ENCODE data around the gene SCFD2.
A peak's percentile ranks its signal among the peaks of the same experiment; 100 is the strongest.

Gene SCFD2

DNA sequence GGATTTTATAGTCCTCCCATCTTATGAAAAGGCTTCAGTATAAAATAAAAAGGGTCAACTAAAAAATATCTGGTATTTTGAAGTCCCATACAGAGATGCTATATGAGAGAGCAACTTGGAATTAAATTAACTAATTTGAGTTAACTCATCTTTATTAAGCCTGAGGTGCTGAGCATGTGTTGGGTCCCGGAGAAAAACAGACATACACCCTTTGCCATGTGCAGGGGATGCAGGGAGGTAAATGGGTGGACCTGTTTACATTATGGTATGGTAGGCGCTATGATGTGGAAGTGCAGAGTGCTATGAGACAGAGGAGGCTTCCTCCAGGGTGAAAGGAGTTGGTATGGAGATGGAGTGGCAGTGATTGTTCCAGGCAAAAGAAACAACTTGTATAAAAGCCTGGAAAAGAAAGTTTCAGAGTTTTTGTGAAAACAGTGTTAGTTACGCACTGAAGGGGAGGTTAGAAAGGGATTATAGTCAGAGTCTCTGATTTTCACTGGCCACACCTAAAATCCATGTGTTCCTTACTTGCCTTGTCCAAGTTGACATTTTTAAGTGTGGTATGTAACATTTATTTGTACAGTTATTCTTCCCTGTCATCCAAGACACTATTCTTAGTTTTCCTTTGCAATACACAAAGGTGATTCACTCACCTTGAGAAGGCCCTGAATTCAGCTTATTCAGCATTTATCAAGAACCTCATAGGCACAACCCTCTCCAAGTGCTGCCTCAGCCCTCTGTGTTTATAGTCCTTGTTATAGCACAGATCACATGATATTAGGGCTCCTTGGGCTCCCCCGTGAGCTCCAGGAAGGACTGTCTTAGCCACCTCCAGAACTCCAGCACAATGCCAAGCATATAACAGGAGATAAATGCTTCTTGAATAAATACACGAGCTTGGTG, 351.7 kb downstream of the SCFD2 start:
- TF ChIP-seq, protein P1, sequence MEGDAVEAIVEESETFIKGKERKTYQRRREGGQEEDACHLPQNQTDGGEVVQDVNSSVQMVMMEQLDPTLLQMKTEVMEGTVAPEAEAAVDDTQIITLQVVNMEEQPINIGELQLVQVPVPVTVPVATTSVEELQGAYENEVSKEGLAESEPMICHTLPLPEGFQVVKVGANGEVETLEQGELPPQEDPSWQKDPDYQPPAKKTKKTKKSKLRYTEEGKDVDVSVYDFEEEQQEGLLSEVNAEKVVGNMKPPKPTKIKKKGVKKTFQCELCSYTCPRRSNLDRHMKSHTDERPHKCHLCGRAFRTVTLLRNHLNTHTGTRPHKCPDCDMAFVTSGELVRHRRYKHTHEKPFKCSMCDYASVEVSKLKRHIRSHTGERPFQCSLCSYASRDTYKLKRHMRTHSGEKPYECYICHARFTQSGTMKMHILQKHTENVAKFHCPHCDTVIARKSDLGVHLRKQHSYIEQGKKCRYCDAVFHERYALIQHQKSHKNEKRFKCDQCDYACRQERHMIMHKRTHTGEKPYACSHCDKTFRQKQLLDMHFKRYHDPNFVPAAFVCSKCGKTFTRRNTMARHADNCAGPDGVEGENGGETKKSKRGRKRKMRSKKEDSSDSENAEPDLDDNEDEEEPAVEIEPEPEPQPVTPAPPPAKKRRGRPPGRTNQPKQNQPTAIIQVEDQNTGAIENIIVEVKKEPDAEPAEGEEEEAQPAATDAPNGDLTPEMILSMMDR (IDR thresholded peaks at IDR 0.05; ENCODE audit: extremely low read depth, missing control alignments): no peak
- no peak for DNase-seq (ENCODE audit: low spot score)

DNA sequence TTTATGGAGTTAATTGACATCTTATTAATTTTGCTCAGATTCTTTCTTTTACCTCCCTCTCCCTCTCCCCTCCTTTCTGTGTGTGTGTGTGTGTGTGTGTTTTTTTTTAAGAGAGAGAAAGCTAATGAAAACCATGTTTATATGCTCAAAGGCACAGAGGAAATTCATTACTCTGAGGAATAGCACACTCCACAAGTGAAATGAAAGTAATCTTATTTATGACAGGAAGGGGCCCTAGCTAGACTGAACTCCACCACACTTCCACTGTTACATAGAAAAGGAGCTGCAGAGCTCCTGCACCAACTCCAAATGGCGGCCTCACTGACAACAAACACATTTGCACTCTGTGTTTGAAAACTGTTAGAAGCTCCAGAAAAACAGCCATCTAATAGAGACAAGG, 353.1 kb downstream of the SCFD2 start:
- peak; percentile 25 for DNase-seq (ENCODE audit: low spot score)

DNA sequence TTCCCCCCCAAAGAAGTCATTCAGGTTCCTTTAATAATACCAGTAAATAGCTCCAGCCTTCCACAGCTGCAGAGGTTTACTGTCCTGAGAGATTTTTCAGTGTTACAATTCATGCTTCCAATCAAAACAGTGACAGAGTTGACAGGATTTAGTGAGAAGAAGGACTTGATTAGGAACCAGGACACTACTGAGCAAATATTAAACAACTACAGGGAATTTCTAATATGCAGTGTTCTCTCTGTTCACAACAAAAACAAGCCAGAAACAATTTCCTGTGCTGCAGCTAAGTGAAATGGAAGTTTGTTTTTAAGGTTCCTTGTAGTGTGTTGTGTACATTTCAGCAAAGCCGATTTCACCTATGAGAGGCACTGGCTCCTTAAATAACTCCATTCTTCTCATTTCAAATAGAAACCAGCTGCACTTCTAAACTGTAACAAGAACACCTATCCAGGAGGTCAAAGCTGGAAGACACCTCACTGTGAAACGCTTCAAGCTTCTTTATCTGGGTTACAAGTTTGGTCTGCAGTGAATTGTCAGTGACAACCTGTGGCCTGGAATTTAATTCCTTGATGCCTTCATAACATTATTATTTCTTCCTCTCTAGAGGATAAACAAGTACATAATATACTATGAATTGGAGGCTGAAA, 354.5 kb downstream of the SCFD2 start:
- TF ChIP-seq, protein P1 (IDR thresholded peaks at IDR 0.05; ENCODE audit: extremely low read depth, missing control alignments): no peak
- no peak for DNase-seq (ENCODE audit: low spot score)

More for the DNA sequence above, 353.1 kb downstream of the SCFD2 start:
- TF ChIP-seq, protein P1 (IDR thresholded peaks at IDR 0.05; ENCODE audit: extremely low read depth, missing control alignments): no peak

DNA sequence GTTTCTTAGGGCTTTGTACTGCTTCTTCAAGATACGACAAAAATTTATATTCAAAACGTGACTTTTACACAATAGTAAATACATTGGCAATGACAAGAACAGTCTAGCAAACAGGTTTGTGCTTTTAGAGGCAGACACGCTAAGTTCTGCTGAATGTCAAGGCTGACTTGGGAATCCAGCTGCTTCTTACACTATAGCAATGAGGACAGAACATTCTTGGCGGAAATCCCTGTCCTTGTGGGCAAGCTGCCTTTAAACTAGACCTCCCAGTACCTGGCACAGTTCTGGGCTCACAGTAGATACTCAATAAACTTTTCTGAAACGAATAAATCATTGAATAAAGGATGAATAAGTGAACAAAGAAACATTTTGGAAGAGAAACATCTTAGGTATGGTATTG, 355.5 kb downstream of the SCFD2 start:
- TF ChIP-seq, protein P1 (IDR thresholded peaks at IDR 0.05; ENCODE audit: extremely low read depth, missing control alignments): no peak
- no peak for DNase-seq (ENCODE audit: low spot score)

DNA sequence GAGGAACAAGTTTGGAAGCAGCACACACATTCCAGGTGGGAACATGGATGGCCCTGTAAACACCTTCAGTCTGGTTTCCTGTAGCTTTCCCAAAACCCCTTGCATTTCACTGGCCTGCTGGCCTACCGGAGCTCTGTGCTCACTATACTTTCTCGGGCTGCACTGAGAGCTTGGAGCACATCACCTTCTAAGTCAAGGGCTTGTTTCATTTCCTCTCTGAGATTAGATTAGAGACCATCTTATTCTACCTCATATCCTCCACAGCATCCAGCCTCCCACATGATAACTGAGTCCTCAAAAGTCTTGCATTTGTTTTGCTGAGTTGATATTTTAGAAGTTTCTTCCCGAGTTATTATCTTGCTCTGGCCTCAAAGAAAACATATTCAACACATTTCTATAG, 356.0 kb downstream of the SCFD2 start:
- TF ChIP-seq, protein P1 (IDR thresholded peaks at IDR 0.05; ENCODE audit: extremely low read depth, missing control alignments): no peak
- peak; percentile 39 for DNase-seq (ENCODE audit: low spot score)

DNA sequence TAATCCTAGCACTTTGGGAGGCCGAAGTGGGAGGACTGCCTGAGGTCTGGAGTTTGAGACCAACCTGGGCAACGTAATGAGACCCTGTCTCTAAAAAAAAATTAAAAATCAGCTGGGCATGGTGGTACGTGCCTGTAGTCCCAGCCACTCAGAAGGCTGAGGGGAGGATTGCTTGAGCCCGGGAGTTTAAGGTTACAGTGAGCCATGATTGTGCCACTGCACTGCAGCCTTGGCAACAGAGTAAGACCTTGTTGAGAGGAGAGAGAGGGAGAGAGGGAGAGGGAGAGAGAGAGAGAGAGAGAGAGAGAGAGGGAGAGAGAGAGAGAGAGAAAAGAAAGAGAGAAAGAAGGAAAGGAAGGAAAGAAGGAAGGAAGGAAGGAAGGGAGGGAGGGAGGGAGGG, 358.8 kb downstream of the SCFD2 start:
- TF ChIP-seq, protein P1 (IDR thresholded peaks at IDR 0.05; ENCODE audit: extremely low read depth, missing control alignments): no peak
- DNase-seq (ENCODE audit: low spot score): no peak

DNA sequence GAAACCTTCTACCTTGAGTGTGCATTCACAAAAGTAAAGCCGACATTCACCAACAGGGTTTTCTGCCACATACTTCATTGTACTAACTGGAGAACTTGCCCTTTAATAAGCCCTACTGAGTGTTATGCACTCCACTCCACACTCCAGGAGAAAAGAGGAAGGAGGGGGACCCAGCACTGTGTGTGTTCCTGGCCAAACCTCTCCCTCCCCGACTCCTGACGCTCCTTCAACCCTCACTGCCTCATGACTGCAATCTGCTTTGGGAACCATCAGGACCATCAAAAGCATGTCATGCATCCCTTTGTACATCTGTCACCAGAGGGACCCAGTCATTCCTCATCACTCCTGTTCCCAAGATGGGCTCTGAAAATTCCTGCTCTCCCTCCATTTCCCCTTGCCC, 360.1 kb downstream of the SCFD2 start:
- TF ChIP-seq, protein P1 (IDR thresholded peaks at IDR 0.05; ENCODE audit: extremely low read depth, missing control alignments): no peak
- DNase-seq (ENCODE audit: low spot score): no peak
